SU-DHL-6 (cell line): ENCODE data around the gene PBXIP1.

Experiments used
- H2AFZ ChIP-seq: fragments of 200-600 bp; sonication (generic); 2 replicates; pipeline ENCODE4 v1.6.1; 2014; ENCODE audit warnings: low read depth, mild to moderate bottlenecking, moderate library complexity, mixed read lengths, antibody characterized with exemption, low read length; ENCODE audit not compliant: severe bottlenecking
- H3F3A ChIP-seq: fragments of 200-600 bp; shearing (Covaris generic); 2 replicates; pipeline ENCODE4 v1.6.0; 2016; ENCODE audit warnings: antibody characterized with exemption, mild to moderate bottlenecking; ENCODE audit not compliant: insufficient read depth
- H3K27ac ChIP-seq: fragments of 200-600 bp; sonication (generic); 2 replicates; pipeline ENCODE4 v1.5.1; 2016; ENCODE audit warnings: low read depth, mild to moderate bottlenecking, low read length, moderate library complexity, mixed read lengths
- H3K27me3 ChIP-seq: fragments of 200-600 bp; sonication (generic), shearing (Covaris generic); 2 replicates; pipeline ENCODE4 v1.6.0; 2014; ENCODE audit warnings: mild to moderate bottlenecking, low read length
- H3K36me3 ChIP-seq: fragments of 200-600 bp; sonication (generic); 2 replicates; pipeline ENCODE4 v1.6.1; 2014; ENCODE audit warnings: mild to moderate bottlenecking, low read length, mixed read lengths
- H3K4me2 ChIP-seq: fragments of 300-600, 200-600 bp; shearing (Covaris generic), sonication (generic); 2 replicates; pipeline ENCODE4 v1.6.0; 2014; ENCODE audit warnings: low read length, low read depth, mild to moderate bottlenecking; ENCODE audit not compliant: poor library complexity, severe bottlenecking
- H3K4me3 ChIP-seq: fragments of 200-600 bp; sonication (generic); 2 replicates; pipeline ENCODE4 v1.5.1; 2014; ENCODE audit warnings: antibody characterized with exemption, low read length, mild to moderate bottlenecking, mixed read lengths; ENCODE audit not compliant: insufficient read depth, poor library complexity, severe bottlenecking
- H3K79me2 ChIP-seq: fragments of 200-600 bp; sonication (generic); 2 replicates; pipeline ENCODE4 v1.6.1; 2014; ENCODE audit warnings: mild to moderate bottlenecking, low read length, moderate library complexity; ENCODE audit not compliant: insufficient read depth
- H3K9ac ChIP-seq: fragments of 200-600 bp; sonication (generic); 2 replicates; pipeline ENCODE4 v1.7.0; 2014; ENCODE audit warnings: mild to moderate bottlenecking, low read length
- H3K9me2 ChIP-seq: fragments of 200-600 bp; sonication (generic); replicated peaks from 2 replicates; pipeline ENCODE4 v1.6.1; 2014; ENCODE audit warnings: low read length; ENCODE audit not compliant: insufficient read depth
- H3K9me3 ChIP-seq: fragments of 200-600 bp; sonication (generic); 2 replicates; pipeline ENCODE4 v1.6.1; 2014; ENCODE audit warnings: low read length, mixed read lengths; ENCODE audit not compliant: insufficient read depth
- H4K20me1 ChIP-seq: fragments of 200-600 bp; sonication (generic); 2 replicates; pipeline ENCODE4 v1.6.1; 2014; ENCODE audit warnings: low read depth, mild to moderate bottlenecking, antibody characterized with exemption, low read length, moderate library complexity, mixed read lengths
- EZH2phosphoT487 ChIP-seq: fragments of 200-600 bp; sonication (generic), shearing (Covaris generic); conservative IDR thresholded peaks from 2 replicates; pipeline ENCODE4 v1.6.1; 2018; ENCODE audit warnings: mild to moderate bottlenecking, antibody characterized with exemption, low read length, moderate library complexity, mixed read lengths
- TF ChIP-seq, protein P1 (sequence below): fragments of 200-600 bp; sonication (generic); IDR thresholded peaks from one replicate; pipeline ENCODE4 v1.5.1; 2017; ENCODE audit warnings: antibody characterized with exemption, mild to moderate bottlenecking, low read length, moderate library complexity; ENCODE audit not compliant: insufficient read depth, poor library complexity, severe bottlenecking

PBXIP1 gene

DNA sequence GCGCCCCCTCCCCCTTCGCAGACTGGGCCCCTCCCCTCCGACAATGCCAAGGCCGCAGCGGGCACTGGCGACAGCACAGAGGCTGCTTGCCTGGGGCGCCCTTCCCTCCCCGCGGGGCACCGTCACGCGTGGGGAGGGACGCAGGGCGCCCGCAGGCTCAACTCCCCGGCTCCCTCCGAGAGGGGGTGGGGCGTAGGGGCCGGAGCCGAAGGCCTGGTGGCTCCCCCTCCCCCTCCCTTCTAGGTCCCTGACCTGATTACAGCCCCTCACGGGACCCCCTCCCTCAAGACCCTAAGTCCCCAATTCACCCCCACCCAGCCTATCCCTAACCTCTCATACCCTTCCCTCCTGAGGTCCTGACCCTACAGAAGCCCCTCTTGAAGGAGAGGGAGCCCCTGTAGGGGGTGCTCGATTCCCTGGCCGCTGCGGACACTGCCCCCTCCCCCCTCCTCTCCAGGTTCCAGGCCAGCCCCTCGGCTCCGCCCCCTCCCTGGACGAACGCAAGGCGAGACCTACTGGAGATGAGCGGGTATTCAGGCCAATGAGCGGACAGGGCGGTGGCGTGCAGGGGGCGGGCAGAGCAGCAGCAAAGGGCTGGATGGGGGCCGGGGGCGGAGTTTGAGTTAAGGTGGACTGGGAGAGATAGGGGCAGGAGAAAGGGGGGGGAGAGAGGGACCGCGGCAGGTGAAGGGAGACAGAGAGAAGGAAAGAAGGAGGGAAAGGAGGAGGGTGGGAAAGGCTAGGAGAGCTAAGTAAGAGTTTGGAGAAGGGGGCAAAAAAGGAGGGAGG lies 46.0 kb upstream of the PBXIP1 start:
- no peaks in the 10 kb centered on the region for H3K9me2 ChIP-seq
- H3K79me2 ChIP-seq = no peaks in the 10 kb centered on the region
- H4K20me1 ChIP-seq = no peaks in the 10 kb centered on the region
- H3K27ac ChIP-seq = no peak overlapping the region
- H3K4me2 ChIP-seq = peak overlapping the region; percentile 69
- TF ChIP-seq, protein P1, sequence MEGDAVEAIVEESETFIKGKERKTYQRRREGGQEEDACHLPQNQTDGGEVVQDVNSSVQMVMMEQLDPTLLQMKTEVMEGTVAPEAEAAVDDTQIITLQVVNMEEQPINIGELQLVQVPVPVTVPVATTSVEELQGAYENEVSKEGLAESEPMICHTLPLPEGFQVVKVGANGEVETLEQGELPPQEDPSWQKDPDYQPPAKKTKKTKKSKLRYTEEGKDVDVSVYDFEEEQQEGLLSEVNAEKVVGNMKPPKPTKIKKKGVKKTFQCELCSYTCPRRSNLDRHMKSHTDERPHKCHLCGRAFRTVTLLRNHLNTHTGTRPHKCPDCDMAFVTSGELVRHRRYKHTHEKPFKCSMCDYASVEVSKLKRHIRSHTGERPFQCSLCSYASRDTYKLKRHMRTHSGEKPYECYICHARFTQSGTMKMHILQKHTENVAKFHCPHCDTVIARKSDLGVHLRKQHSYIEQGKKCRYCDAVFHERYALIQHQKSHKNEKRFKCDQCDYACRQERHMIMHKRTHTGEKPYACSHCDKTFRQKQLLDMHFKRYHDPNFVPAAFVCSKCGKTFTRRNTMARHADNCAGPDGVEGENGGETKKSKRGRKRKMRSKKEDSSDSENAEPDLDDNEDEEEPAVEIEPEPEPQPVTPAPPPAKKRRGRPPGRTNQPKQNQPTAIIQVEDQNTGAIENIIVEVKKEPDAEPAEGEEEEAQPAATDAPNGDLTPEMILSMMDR = no peak
- TF ChIP-seq EZH2phosphoT487 = no peak
- peaks cover 11% of the 10 kb centered on the region; the same call in 1 of the 2 replicates for H3F3A ChIP-seq
- H3K9ac ChIP-seq = peak overlapping the region; percentile 38
- no peaks in the 10 kb centered on the region for H3K9me3 ChIP-seq
- no peaks in the 10 kb centered on the region for H3K36me3 ChIP-seq
- H3K27me3 ChIP-seq = no peaks in the 10 kb centered on the region
- H2AFZ ChIP-seq = no peak overlapping the region
- H3K4me3 ChIP-seq = peak overlapping the region; percentile 50

DNA sequence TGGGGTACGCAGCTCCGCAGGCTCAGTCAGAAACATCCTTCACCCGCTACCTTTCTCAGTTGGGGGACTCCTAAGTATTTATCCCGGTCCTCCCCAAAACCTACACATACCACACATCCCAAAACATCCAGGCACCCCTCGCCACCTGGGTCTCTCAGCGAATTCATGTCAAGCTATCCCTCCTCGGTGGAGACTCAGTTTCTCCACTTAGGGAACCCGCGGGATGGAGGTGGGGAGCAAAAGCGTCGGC lies 45.5 kb upstream of the PBXIP1 start:
- H3K27me3 ChIP-seq = no peaks in the 10 kb centered on the region
- H3K4me3 ChIP-seq = peak overlapping the region; percentile 50
- TF ChIP-seq EZH2phosphoT487 = no peak
- TF ChIP-seq, protein P1 = no peak
- H3K4me2 ChIP-seq = peak overlapping the region; percentile 69
- H3K36me3 ChIP-seq = no peaks in the 10 kb centered on the region
- H2AFZ ChIP-seq = peak overlapping the region; percentile 77
- H3K27ac ChIP-seq = 0 out of 2 replicates have a peak overlapping the region, but pooled peaks have one; percentile 25
- peak overlapping the region; percentile 38 for H3K9ac ChIP-seq
- no peaks in the 10 kb centered on the region for H3K9me2 ChIP-seq
- H3K79me2 ChIP-seq = no peaks in the 10 kb centered on the region
- H3K9me3 ChIP-seq = no peaks in the 10 kb centered on the region
- H4K20me1 ChIP-seq = no peaks in the 10 kb centered on the region
- peaks cover 11% of the 10 kb centered on the region; the same call in 1 of the 2 replicates for H3F3A ChIP-seq

DNA sequence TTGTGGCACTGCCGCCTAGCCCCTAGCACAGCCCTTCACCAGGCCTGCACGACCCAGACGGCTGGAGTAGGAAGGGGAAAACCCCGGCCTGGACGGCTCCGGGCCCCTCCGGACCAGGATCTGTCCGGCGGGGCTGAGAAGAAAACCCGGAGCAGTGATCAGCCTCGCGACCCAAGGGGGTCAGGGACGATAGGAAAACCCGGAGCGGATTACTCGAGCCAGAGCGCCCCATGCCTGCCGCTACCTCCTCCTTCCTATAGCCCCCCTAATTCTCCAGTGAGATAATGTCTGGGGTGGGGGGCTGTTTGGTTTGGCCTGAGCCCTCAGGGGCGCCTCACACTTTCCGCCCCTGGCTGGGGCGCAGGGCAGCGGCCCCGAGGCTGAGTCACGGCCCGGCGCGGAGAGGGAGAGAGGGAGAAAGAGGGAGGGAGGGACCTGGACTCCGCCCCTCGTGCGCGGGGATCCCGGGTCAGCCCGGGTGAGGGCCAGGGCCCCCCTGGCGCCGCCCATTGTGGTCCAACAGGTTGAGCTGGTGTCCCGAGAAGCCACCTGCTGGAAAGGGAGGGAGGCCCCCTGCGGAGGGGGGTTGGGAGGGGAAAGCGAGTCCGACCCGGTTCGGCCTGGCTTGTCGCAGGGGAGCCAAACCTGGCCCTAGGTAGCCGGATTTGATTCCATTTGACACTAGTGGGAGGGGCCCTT lies 45.0 kb upstream of the PBXIP1 start:
- Histone ChIP-seq H3F3A (peaks cover 14% of the 10 kb centered on the region), H3K9me2 (no peaks in the 10 kb centered on the region), H3K9ac (peak overlapping the region; percentile 38), H3K4me2 (peak overlapping the region; percentile 69), H3K79me2 (no peaks in the 10 kb centered on the region), H3K9me3 (no peaks in the 10 kb centered on the region), H4K20me1 (no peaks in the 10 kb centered on the region), H3K4me3 (peak overlapping the region; percentile 50), H2AFZ (peak overlapping the region; percentile 77), H3K36me3 (no peaks in the 10 kb centered on the region), H3K27me3 (no peaks in the 10 kb centered on the region), H3K27ac (peak overlapping the region; percentile 25; the same call in 1 of the 2 replicates)
- TF ChIP-seq EZH2phosphoT487 = no peak
- TF ChIP-seq, protein P1 = no peak
